HG03039 (cell line): ENCODE measurements around the gene TM9SF1.
A peak's percentile ranks its signal among the peaks of the same experiment; 100 is the strongest.

Experiments used
- ATAC-seq: cut with Tn5 transposase; IDR thresholded peaks from one replicate; pipeline ENCODE4 v1.9.1; 2021; ENCODE audit warnings: mild to moderate bottlenecking, moderate library complexity; ENCODE audit not compliant: unreplicated experiment

TM9SF1 gene

GRCh38 chr14:24198814-24199524, 3.7 kb upstream of the TM9SF1 start:
- no peak for ATAC-seq

GRCh38 chr14:24197056-24197450, 1.8 kb upstream of the TM9SF1 start:
- no peak for ATAC-seq

GRCh38 chr14:24196071-24197055, 1.1 kb upstream of the TM9SF1 start:
- no peak for ATAC-seq

DNA sequence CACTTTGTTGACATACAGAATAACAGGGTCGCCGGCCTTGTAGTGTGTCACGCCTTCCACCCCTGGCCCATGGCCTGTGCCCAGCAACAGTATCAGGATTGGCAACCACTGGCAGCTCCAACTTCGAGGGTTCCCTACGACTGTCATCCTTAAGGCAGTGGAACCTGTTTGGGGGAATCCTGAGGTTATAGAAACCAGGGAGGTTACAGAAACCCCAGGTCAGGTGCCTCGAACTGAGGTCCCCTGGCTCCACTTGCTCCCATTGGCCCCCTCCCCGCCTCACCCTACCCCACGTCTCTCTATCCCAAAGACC, 412 bp downstream of the TM9SF1 start:
- no peak for ATAC-seq

GRCh38 chr14:24194186-24194872, 912 bp downstream of the TM9SF1 start:
- ATAC-seq: no peak

- no peak for ATAC-seq
Measured at GRCh38 chr14:24192933-24193332, 2.3 kb downstream of the TM9SF1 start.

- no peak for ATAC-seq
Measured at GRCh38 chr14:24190416-24190815, 4.8 kb downstream of the TM9SF1 start.

DNA sequence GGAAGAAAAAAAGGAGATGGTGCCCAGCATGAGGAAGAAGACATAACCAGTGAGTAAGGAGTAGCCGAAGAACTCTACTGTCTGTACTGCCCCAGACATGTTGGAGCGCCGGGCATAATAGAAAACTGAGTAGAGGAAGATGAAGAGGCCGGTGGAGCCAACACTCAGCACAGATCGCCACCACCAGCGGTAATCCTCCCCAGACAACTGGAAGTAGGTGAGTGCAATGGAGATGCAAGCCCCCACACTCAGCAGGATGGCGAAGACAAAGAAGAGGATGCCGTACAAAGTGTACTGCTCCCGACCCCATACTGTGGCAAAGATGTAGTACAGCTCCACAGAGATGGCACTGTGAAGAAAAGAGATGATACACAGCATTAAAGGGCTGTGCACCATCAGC, 5.8 kb downstream of the TM9SF1 start:
- ATAC-seq: no peak

- no peak for ATAC-seq
Measured at GRCh38 chr14:24189059-24189375, 6.2 kb downstream of the TM9SF1 start.

DNA sequence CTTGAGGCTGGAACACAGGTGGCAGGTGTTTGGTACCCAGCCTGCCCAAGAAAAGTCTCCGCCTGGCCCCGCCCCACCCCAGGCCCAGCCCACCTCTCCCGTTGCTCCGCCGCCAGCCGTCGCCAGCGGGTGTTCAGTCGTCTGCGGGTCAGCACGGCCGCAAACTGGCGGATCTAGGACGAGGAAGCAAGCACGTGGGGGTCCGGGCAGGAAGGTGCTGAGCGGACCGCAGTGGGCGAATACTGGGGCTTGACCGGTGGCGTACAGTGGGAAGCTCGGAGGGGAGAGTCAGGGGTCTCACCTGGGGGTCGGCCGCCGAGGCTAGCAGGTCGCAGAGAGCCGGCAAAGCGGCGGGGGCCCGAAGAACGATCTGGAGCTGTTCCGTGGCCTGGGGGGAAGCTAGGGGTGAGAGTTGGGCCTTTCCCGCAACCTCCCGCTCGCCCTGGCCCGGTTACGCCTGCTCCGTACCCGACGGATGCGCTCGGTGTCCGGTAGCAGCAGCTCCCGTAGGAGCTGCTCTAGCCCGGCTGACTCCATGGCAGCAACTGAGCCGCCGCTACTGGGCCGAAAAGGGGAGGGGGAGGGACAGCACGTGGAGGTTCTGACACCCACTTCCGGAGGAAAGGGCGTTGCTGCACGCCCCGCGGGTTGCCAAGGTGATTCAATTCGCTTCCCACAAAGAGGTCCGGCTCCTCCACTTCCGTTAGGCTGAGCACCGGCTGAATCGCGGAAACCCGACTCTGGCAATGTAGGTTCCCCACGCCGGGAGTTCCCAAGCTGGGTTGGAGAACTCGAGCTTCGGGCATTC, 6.8 kb downstream of the TM9SF1 start, which contains the start of gene IPO4:
IPO4 (minus strand) TSS at position 566 of the 808 bp plus-strand sequence; CDS start at position 537, 29 bp downstream.
- ATAC-seq: peak; percentile 80

- no peak for ATAC-seq
Measured at GRCh38 chr14:24187539-24187915, 7.7 kb downstream of the TM9SF1 start.

DNA sequence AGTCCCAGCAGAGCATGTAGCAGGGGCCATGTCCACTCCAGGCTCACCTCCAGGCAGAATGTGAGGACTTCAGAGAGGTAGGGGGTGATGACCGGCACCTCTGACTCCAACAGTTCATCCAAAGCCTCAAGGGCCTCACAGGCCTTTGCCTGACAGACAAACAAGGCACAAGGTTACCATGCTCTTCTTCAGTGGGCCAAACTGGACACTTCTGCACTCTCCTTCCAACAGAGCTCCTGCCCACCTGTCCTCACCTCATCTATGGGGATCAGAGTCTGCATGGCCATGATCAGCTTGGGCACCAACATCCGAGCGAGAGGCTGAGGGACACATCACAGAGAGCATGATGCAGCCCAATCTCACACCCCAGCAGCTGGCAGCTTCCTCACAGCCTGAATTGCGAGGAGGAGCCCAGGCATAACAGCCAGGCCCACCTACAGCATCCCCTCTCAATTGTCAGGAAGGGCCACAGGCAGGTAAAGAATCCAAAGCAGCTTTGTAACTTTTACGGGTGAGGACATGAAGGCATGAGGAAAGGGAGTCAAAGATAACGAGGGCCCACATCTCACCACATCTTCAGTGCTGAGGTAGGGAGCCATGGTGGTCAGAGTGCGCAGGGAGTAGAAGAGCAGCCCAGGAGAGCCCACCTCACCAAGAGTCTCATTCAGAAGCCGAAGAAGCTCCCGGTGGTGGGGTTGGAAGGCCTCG, 8.3 kb downstream of the TM9SF1 start:
- no peak for ATAC-seq

DNA sequence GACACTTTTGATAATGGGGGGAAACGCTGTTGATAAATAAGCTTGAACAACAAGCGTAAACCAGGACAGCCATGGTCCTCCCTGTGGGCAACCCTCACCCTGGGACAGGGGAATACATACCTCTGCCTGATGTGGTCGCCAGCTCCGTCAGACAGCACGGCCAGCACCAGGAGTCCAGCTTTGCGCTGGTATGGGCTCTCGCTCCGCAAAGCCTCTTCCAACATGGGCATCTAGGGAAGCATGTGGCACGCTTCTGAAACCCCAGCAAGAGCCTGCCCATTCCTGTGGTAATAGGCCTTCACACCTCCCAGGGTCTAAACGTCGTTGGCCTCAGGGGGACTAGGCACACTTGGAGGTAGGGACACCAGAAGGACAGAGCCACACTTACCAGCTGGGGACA, 9.5 kb downstream of the TM9SF1 start:
- ATAC-seq: no peak

DNA sequence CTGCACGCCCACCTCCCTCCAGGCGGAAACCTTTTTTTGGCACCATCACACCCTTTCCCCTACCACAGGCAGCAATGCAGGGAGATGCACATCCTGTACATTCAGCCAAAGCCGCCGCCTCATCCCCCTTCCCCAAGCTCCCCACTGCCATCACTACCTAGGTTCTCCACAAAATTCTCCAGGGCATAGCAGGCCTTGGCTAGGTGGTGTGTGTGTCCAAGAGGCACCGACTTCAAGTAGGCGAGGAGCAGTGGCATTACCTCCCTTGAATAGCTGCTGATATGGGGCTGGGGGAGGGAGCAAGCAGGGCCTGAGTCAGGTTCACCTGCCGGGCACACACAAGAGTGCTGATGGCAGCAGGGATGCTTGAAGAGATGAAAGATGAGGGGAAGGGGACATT, 10.2 kb downstream of the TM9SF1 start:
- no peak for ATAC-seq

- ATAC-seq: no peak
Measured at GRCh38 chr14:24184104-24184970, 10.9 kb downstream of the TM9SF1 start.

DNA sequence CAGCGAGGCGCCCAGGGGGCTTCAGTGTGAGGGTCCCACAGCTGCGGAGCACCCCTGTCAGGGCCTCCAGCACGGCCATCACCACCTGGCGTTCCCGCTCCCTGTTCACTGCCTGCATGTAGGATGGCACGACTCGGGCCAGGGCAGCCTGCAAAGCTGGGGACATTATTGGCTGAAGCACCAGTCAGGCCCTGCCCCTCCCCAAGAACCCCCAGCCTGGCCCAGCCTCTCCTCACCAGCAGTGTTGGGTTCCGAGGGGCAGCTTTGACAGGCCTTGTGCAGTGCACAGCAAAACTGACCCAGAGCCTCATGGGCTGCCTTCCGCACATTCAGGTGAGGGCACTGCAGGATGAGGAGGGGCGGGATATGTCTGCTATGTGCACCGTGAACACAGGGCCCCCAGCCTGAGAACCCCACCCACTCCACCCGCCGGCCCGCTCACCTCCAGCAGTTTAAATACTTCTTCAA, 12.2 kb downstream of the TM9SF1 start:
- no peak for ATAC-seq

DNA sequence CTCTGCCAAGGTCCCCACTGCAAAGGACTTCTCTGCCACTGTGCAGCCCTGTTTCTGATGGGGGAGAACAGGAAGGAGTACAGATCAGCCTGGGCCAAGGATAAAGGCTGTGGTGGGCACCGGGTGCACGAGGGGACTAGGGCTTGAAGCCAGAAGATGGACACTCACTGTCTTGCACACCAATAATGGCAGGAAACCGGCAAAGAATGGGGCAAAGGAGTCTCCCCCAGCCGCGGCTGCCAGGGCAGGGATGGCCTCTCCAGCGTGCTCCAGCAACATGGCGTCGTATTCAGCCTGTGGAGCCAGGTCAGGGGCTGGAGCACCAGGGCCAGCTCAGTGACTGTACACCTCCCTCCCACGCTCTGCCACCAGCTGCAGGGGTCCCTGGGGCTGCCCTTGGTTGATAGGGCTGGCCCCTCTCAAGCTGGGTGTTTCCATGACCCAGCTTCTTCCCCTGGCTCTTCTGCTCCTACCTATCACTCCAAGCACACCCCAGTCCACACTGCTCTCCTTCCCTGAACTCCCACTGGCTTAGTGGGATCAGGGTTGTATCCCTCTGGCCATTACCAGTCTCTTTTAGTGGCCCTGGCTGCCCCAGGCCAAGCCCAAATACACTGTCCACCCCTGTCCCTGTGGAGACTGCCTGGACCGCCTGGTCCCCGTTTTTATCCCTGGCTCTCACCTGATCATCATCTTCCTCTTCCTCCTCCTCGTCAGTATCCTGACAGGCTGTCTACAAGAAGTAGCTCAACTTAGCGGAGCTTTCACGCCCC, 12.9 kb downstream of the TM9SF1 start:
- no peak for ATAC-seq

GRCh38 chr14:24181371-24182077, 13.7 kb downstream of the TM9SF1 start:
- no peak for ATAC-seq
